BLaER1 (cell line): Measurements from ENCODE around the gene CBL.

ENCODE experiments used
- H3K27ac ChIP-seq: shearing (Covaris generic); formaldehyde crosslinking; 2 replicates; pipeline ENCODE4 v1.8.1; 2022
- H3K27me3 ChIP-seq: shearing (Covaris generic); formaldehyde crosslinking; 2 replicates; pipeline ENCODE4 v1.8.1; 2022
- H3K36me3 ChIP-seq: shearing (Covaris generic); formaldehyde crosslinking; 2 replicates; pipeline ENCODE4 v1.8.1; 2022
- H3K4me1 ChIP-seq: shearing (Covaris generic); formaldehyde crosslinking; 2 replicates; pipeline ENCODE4 v1.8.1; 2022
- H3K4me2 ChIP-seq: shearing (Covaris generic); formaldehyde crosslinking; 2 replicates; pipeline ENCODE4 v1.8.1; 2022
- H3K4me3 ChIP-seq: shearing (Covaris generic); formaldehyde crosslinking; 2 replicates; pipeline ENCODE4 v1.8.1; 2022
- H3K9ac ChIP-seq: shearing (Covaris generic); formaldehyde crosslinking; 2 replicates; pipeline ENCODE4 v1.8.1; 2022
- H3K9me3 ChIP-seq: shearing (Covaris generic); formaldehyde crosslinking; 2 replicates; pipeline ENCODE4 v1.8.1; 2022
- H4K20me1 ChIP-seq: shearing (Covaris generic); formaldehyde crosslinking; 2 replicates; pipeline ENCODE4 v1.8.1; 2022
- Cebpa-rat ChIP-seq: shearing (Covaris generic); IDR thresholded peaks from 2 replicates; pipeline ENCODE4 v1.8.1; 2022

The CBL gene

DNA sequence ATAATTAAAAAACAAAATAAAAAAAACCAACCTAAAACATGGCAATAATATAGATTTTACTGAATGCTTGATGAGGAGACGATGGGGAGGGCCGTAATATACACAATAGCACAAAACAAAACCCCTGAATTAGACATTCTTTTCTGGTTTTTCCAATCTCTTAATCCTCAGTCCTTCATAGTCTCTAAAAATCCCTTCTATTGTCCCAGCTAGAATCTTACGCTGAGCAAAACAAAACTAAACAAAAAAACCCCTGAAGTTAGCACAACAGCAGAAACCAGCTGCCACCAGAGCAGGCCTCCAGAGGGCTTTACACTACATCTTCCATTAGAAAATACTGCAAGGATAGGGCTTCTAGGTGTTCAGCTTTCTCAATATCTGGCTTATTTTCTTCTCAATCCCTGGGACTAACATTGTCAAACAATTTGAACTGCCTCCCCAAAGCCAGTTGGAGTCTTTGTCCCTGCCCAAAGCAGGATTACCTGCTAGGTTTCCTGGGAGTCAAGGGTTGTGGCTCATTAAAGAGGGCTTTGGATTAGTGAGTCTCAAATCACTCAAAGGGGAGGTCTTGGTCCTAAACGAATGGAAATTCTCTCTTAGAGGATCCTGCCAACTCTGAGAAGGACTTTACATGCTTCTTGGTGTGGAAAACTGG is 126.1 kb downstream of the CBL start:
- H3K4me2 ChIP-seq: peak overlapping the region; percentile 11; the same call in 1 of the 2 replicates
- no peaks in the 10 kb centered on the region for H3K9me3 ChIP-seq
- H3K36me3 ChIP-seq: peaks cover 6% of the 10 kb centered on the region; the same call in 1 of the 2 replicates
- H3K27ac ChIP-seq: no peak overlapping the region
- H4K20me1 ChIP-seq: no peaks in the 10 kb centered on the region; the same call in 1 of the 2 replicates
- H3K9ac ChIP-seq: no peak overlapping the region; the same call in 1 of the 2 replicates
- no peaks in the 10 kb centered on the region for H3K27me3 ChIP-seq
- H3K4me3 ChIP-seq: no peak overlapping the region
- peaks cover 51% of the 10 kb centered on the region for H3K4me1 ChIP-seq
- TF ChIP-seq Cebpa-rat: no peak

DNA sequence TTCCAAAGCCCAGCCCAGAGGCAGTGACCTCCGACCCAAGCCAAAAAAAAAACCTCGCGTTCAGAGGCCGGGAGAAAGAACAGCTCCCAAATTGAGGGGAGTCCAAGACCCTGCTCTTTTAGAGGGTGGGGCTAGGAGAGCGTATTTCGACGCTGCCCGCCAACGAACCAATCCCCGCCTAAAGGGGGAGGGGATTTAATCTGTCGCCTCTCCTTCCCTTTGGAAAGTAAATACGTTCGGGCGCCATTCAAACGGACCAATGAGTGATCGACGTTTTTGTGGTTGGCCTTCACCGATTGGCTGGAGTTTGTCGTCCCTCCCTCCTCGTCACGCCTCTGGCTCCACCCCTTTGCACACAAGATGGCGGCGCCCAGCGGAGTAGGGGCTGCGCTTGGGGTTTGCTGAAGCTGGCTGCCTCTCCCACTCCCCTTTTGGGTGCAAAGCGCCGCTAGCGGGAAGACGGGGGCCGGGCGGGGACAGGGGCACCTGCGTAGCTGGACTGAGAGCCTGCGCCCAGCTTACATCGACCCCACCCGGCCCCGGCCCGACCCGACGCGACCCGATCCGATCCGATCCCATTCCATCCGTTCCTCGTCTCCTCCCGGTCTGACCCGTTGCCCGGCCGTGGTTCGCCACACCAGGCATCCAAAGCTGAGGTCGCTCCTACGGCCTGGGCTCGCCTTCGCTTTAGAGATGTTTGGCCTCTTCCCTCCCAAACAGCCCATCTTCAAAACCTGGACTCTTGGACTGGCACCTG is 128.2 kb downstream of the CBL start, which contains the start of gene RNF26:
Gene RNF26, plus strand, starts transcription at position 354 of the 757 bp plus-strand sequence. CDS start 596 bp downstream, outside the sequence.
- Histone ChIP-seq H3K4me3 (peak within 1 kb of the TSS; percentile 97), H4K20me1 (peaks cover 10% of the 10 kb centered on the region), H3K36me3 (peaks cover 6% of the 10 kb centered on the region; the same call in 1 of the 2 replicates), H3K4me1 (peaks cover 72% of the 10 kb centered on the region), H3K9me3 (no peaks in the 10 kb centered on the region), H3K27ac (peak within 1 kb of the TSS; percentile 87), H3K27me3 (peaks cover 10% of the 10 kb centered on the region), H3K4me2 (peak within 1 kb of the TSS; percentile 98), H3K9ac (peak within 1 kb of the TSS; percentile 93)
- TF ChIP-seq Cebpa-rat: no peak

DNA sequence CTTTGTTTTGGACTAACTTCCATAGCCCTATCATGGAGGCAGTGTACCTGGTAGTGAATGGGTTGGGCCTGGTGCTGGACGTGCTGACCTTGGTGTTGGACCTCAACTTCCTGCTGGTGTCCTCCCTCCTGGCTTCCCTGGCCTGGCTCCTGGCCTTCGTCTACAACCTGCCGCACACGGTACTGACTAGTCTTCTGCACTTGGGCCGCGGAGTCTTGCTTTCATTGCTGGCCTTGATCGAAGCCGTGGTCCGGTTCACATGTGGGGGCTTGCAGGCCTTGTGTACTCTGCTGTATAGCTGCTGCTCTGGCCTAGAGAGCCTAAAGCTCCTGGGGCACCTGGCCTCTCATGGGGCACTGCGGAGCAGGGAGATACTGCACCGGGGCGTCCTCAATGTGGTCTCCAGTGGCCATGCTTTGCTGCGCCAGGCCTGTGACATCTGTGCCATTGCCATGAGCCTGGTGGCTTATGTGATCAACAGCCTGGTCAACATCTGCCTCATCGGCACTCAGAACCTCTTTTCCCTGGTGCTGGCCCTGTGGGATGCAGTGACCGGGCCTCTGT is 129.0 kb downstream of the CBL start:
- H3K4me1 ChIP-seq: peaks cover 77% of the 10 kb centered on the region
- H3K4me3 ChIP-seq: peak overlapping the region; percentile 97
- peak overlapping the region; percentile 98 for H3K4me2 ChIP-seq
- H4K20me1 ChIP-seq: peaks cover 14% of the 10 kb centered on the region
- no peaks in the 10 kb centered on the region for H3K9me3 ChIP-seq
- H3K36me3 ChIP-seq: peaks cover 6% of the 10 kb centered on the region; the same call in 1 of the 2 replicates
- H3K27ac ChIP-seq: peak overlapping the region; percentile 87; the same call in 1 of the 2 replicates
- peak overlapping the region; percentile 93 for H3K9ac ChIP-seq
- peaks cover 18% of the 10 kb centered on the region for H3K27me3 ChIP-seq
- no peak for TF ChIP-seq Cebpa-rat

DNA sequence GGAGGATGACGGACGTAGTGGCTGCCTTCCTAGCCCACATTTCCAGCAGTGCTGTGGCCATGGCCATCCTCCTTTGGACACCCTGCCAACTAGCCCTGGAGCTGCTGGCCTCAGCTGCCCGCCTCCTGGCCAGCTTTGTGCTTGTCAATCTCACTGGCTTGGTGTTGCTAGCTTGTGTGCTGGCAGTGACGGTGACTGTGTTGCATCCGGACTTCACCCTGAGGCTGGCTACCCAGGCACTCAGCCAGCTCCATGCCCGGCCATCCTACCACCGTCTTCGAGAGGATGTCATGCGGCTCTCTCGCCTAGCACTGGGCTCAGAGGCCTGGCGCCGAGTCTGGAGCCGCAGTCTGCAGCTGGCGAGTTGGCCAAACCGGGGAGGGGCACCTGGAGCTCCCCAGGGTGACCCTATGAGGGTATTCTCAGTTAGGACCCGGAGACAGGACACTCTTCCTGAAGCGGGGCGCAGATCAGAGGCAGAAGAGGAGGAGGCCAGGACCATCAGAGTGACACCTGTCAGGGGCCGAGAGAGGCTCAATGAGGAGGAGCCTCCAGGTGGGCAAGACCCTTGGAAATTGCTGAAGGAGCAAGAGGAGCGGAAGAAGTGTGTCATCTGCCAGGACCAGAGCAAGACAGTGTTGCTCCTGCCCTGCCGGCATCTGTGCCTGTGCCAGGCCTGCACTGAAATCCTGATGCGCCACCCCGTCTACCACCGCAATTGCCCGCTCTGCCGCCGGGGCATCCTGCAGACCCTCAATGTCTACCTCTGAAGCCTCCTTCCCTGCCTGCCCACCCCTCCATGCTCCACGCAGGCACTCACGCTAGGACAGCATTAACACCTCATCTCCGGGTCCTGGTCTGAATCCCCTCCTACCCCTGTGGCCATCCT is 129.8 kb downstream of the CBL start:
- peak overlapping the region; percentile 98 for H3K4me2 ChIP-seq
- no peaks in the 10 kb centered on the region for H3K9me3 ChIP-seq
- H3K4me1 ChIP-seq: peaks cover 81% of the 10 kb centered on the region
- H3K27ac ChIP-seq: peak overlapping the region; percentile 62; the same call in 1 of the 2 replicates
- TF ChIP-seq Cebpa-rat: no peak
- H3K36me3 ChIP-seq: peaks cover 6% of the 10 kb centered on the region; the same call in 1 of the 2 replicates
- peaks cover 14% of the 10 kb centered on the region for H4K20me1 ChIP-seq
- peaks cover 25% of the 10 kb centered on the region for H3K27me3 ChIP-seq
- H3K4me3 ChIP-seq: peak overlapping the region; percentile 97
- peak overlapping the region; percentile 93; the same call in 1 of the 2 replicates for H3K9ac ChIP-seq

GRCh38 chr11:119336744-119337469 is 130.8 kb downstream of the CBL start:
- Histone ChIP-seq H3K27ac (peak overlapping the region; percentile 62), H3K9ac (peak overlapping the region; percentile 73), H3K4me1 (peaks cover 91% of the 10 kb centered on the region), H3K9me3 (no peaks in the 10 kb centered on the region), H4K20me1 (peaks cover 14% of the 10 kb centered on the region), H3K4me3 (peak overlapping the region; percentile 97), H3K36me3 (peaks cover 6% of the 10 kb centered on the region; the same call in 1 of the 2 replicates), H3K4me2 (peak overlapping the region; percentile 98), H3K27me3 (peaks cover 34% of the 10 kb centered on the region)
- TF ChIP-seq Cebpa-rat: no peak

- H3K9ac ChIP-seq: peak overlapping the region; percentile 73
- H4K20me1 ChIP-seq: peaks cover 14% of the 10 kb centered on the region
- H3K4me3 ChIP-seq: peak overlapping the region; percentile 97
- no peaks in the 10 kb centered on the region for H3K9me3 ChIP-seq
- peaks cover 91% of the 10 kb centered on the region for H3K4me1 ChIP-seq
- peak overlapping the region; percentile 98 for H3K4me2 ChIP-seq
- peaks cover 42% of the 10 kb centered on the region for H3K27me3 ChIP-seq
- H3K36me3 ChIP-seq: peaks cover 6% of the 10 kb centered on the region; the same call in 1 of the 2 replicates
- H3K27ac ChIP-seq: peak overlapping the region; percentile 62
- TF ChIP-seq Cebpa-rat: no peak
Measured at GRCh38 chr11:119337581-119338317, 131.6 kb downstream of the CBL start.

DNA sequence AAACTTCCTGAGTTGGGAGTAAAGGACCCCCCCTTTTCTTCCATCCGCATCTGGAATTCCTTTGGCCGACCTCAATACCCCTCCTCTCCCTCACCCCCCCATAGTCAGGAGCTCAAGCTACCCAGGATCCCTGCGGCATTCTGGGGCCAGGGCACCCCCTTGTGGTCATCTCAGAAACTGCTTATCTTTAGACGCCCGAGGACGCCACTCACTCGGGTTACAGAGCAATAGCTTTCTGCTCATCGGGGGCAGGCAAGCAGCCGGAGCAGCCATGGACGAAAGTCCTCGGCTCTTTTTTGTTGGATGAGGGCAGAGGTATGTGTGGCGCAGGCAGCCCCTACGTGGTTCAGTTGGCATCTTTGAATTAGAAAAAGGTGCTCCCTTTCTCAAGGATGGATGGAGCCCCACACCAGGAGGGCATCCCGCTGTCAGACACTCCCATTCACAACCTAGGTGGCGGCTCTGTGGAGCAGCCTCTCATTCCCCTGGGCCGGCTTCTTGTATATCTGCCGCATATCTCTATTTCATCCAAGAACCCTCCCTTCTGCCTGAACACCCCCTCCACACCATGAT is 132.3 kb downstream of the CBL start:
- Histone ChIP-seq H3K4me3 (peak overlapping the region; percentile 97; the same call in 1 of the 2 replicates), H3K4me2 (peak overlapping the region; percentile 98), H3K9ac (no peak overlapping the region; the same call in 1 of the 2 replicates), H3K27ac (no peak overlapping the region), H3K4me1 (peaks cover 84% of the 10 kb centered on the region), H4K20me1 (peaks cover 14% of the 10 kb centered on the region), H3K27me3 (peaks cover 42% of the 10 kb centered on the region), H3K36me3 (peaks cover 6% of the 10 kb centered on the region; the same call in 1 of the 2 replicates), H3K9me3 (no peaks in the 10 kb centered on the region)
- no peak for TF ChIP-seq Cebpa-rat
